SH-SY5Y (cell line): Measurements from ENCODE around the gene WDR4.

Experiments
- GATA2 ChIP-seq: IDR thresholded peaks from 2 replicates; pipeline ENCODE4 v1.6.1; 2011; ENCODE audit warnings: mild to moderate bottlenecking, low read depth, low read length
- GATA3 ChIP-seq: IDR thresholded peaks from 2 replicates; pipeline ENCODE4 v1.6.1; 2011; ENCODE audit warnings: low read depth, mild to moderate bottlenecking, low read length, moderate library complexity

DNA sequence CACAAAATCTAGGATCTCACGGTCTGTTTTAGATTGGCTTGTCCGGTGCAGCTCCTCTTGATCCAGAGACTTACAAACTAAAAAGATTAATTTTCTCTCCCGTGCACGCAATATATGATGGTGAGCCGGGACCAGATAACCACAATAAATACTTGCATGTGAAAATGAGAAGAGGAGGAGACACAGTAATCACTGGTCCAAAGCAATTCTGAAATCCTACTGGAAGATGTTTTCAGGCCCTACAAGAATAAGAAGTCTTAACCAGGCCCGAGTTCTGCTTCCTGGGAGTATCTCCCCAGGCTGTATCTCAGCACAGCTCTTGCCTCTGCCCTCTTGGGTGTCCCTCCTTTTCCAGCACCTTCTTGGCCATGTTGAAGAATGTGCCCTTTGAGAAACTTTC lies 1.0 kb upstream of the WDR4 start:
- TF ChIP-seq GATA3 (no peak), GATA2 (no peak)
